Measurements from ENCODE around the gene PPP2R5C. TPM values are rescaled to one million over a fixed set of nuclear protein-coding genes. Genes with fewer than 3 reads are reported as not detected.

Gene PPP2R5C
- total and polyA plus RNA-seq, 2 of the 4 experiments (the other 2 are of a cell fraction), result 65.9 to 78.7 TPM

DNA sequence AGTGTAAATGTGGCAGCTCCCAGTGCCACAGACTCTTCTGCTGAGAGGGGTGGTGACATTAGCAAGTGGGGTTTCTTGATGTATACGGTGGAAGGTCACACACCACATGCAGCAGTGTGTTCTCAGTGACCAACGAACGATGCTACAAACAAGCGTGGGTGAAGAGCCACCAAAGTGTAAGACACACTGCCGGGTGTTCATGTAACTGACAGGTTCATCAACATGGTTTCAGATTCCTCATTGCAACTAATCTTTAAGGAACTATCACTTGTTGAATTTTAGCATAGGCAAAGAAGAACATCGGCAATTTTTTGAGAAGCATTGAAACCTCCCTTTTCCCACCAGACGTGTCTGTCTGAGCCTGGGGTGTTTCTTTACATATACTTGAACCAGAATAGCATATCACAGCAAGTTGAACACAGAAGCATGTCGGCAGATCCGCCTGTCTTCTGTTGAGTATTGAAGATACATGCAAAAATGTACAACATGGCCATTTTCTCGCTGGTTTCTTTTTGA is 58.8 kb downstream of the PPP2R5C start:
- H2BK15ac ChIP-seq (ENCODE audit: low read depth, low read length), result no peak overlapping the region
- DNase-seq (no peak), ATAC-seq (ENCODE audit: low read depth) (no peak)
- peaks cover 38 to 74% of the 10 kb centered on the region in 2 experiments for H3K79me1 ChIP-seq (ENCODE audit: low read depth in 1 of 2, low read length in 2 of 2)
- no peak overlapping the region for H2BK20ac ChIP-seq (ENCODE audit: low read depth, low read length)
- H3K23ac ChIP-seq (ENCODE audit: low read depth, low read length), result no peak overlapping the region
- peaks cover 20% of the 10 kb centered on the region for H3K9me1 ChIP-seq (ENCODE audit: insufficient read depth, low read length)
- H3K9ac ChIP-seq (ENCODE audit: low read depth, low read length), result no peak overlapping the region
- TF ChIP-seq, protein P1, sequence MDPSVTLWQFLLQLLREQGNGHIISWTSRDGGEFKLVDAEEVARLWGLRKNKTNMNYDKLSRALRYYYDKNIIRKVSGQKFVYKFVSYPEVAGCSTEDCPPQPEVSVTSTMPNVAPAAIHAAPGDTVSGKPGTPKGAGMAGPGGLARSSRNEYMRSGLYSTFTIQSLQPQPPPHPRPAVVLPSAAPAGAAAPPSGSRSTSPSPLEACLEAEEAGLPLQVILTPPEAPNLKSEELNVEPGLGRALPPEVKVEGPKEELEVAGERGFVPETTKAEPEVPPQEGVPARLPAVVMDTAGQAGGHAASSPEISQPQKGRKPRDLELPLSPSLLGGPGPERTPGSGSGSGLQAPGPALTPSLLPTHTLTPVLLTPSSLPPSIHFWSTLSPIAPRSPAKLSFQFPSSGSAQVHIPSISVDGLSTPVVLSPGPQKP (IDR thresholded peaks at IDR 0.05; ENCODE audit: borderline replicate concordance, low read depth, low read length), result no peak
- TF ChIP-seq CEBPB (IDR thresholded peaks at IDR 0.05; ENCODE audit: low read depth, low read length) (no peak), SMC3 (IDR thresholded peaks at IDR 0.05; ENCODE audit: low read depth, low read length) (no peak)
- H2AFZ ChIP-seq (replicated peaks; ENCODE audit: low read length, poor library complexity), result no peak overlapping the region
- H3K4me3 ChIP-seq (ENCODE audit: insufficient read depth, low read depth, low read length), result no peak overlapping the region
- no peak overlapping the region for H3K4ac ChIP-seq (ENCODE audit: low read depth, low read length)
- 83% methylated on average over 1 of the region's 10 CpGs; no CpG with 5 or more reads in 1 of the 2 experiments for WGBS, 2 experiments (ENCODE audit: extremely low coverage in 2 of 2, insufficient read length in 1 of 2)
- ChIA-PET CTCF (interaction anchor here (0.6 kb wide), 1 partner anchor 1766 kb away, joined by 4 read pairs; no protein-coding TSS in a partner anchor), POLR2A (ENCODE audit: unreplicated experiment) (no interaction called here)
- no peak overlapping the region for H3K18ac ChIP-seq (ENCODE audit: low read depth, low read length)
- intact Hi-C loops (cut with micrococcal nuclease) (no loop called here), in situ Hi-C loops (cut with MboI; ENCODE audit: low sequenced_read_pairs) (no loop called here), dilution Hi-C loops (cut with HindIII; ENCODE audit: low sequenced_read_pairs, unreplicated experiment) (no loop called here)
- no peak overlapping the region for H3K27ac ChIP-seq (ENCODE audit: insufficient read depth, low read length)
- H4K8ac ChIP-seq (ENCODE audit: low read depth in 2 of 2, low read length in 2 of 2), result no peak overlapping the region
- H3K4me1 ChIP-seq (ENCODE audit: control insufficient read depth, insufficient read depth, low read length), result peaks cover 14% of the 10 kb centered on the region
- no peak overlapping the region for H2AK9ac ChIP-seq (replicated peaks; ENCODE audit: low read depth, low read length, poor library complexity)
- no peak overlapping the region for H3K4me2 ChIP-seq (ENCODE audit: low read depth, low read length)
- H4K91ac ChIP-seq (ENCODE audit: insufficient read depth, low read depth, low read length), result no peak overlapping the region
- no peak overlapping the region for H3K56ac ChIP-seq (ENCODE audit: extremely low read depth, insufficient read depth, low read length)
- no peaks in the 10 kb centered on the region for H3K9me3 ChIP-seq (ENCODE audit: control insufficient read depth, insufficient read depth, low read length)
- H3K27me3 ChIP-seq (ENCODE audit: control insufficient read depth, insufficient read depth, low read length), result no peaks in the 10 kb centered on the region
- H2BK5ac ChIP-seq (ENCODE audit: low read depth, low read length, poor library complexity, severe bottlenecking), result no peak overlapping the region
- no peak overlapping the region for H4K5ac ChIP-seq (ENCODE audit: low read depth, low read length)
- no peak overlapping the region for H2AK5ac ChIP-seq (ENCODE audit: low read depth, low read length)
- H4K20me1 ChIP-seq (ENCODE audit: insufficient read depth, low read length), result peaks cover 79% of the 10 kb centered on the region
- no peak overlapping the region for H3K14ac ChIP-seq (replicated peaks; ENCODE audit: low read depth, low read length)
- BruUV-seq (replicated peaks), result no TSS peak
- H2BK120ac ChIP-seq (ENCODE audit: low read depth, low read length), result no peak overlapping the region
- H3K36me3 ChIP-seq (ENCODE audit: control insufficient read depth, insufficient read depth, low read length), result peaks cover 5% of the 10 kb centered on the region; the same call in 1 of the 2 replicates
